Uterus (tissue), 4 donors: ENCODE results near the gene FCHSD2. TPM values are rescaled to one million over a fixed set of nuclear protein-coding genes. Genes with fewer than 3 reads are reported as not detected.
"Not testable (repeated sequence)": the region's sequence is repeated elsewhere in the genome, so short reads cannot be mapped to it uniquely, and the experiment has no call there.

ENCODE experiments used
- DNase-seq, 2 donors: peaks; one replicate each; pipeline ENCODE4 v3.0.0-alpha.2; 2019 to 2020
- H3K27ac ChIP-seq, 2 donors: fragments of 200-600 bp; sonication (generic); 1 replicate in 1 of 2; 2 replicates in 1 of 2; pipeline ENCODE4 v1.5.1; 2016 to 2018
- H3K27me3 ChIP-seq, 2 donors: fragments of 200-600 bp; sonication (generic); one replicate each; pipeline ENCODE4 v1.5.1; 2018 to 2019; ENCODE audit warnings: control low read depth in 1 of 2
- H3K36me3 ChIP-seq, 2 donors: fragments of 200-600 bp; sonication (generic); one replicate each; pipeline ENCODE4 v1.5.1; 2019; ENCODE audit warnings: control low read depth in 1 of 2
- H3K4me1 ChIP-seq, 2 donors: fragments of 200-600 bp; sonication (generic); one replicate each; pipeline ENCODE4 v1.5.1; 2018 to 2019; ENCODE audit warnings: control low read depth in 1 of 2
- H3K4me3 ChIP-seq, 2 donors: fragments of 200-600 bp; sonication (generic); 1 replicate in 1 of 2; 2 replicates in 1 of 2; pipeline ENCODE4 v1.5.1; 2018 to 2019; ENCODE audit warnings: mild to moderate bottlenecking in 1 of 2
- H3K9me3 ChIP-seq, 2 donors: fragments of 200-600 bp; sonication (generic); one replicate each; pipeline ENCODE4 v1.5.1; 2019; ENCODE audit warnings: control low read depth in 1 of 2
- POLR2A ChIP-seq, 2 donors: fragments of 450-650 bp; IDR thresholded peaks; one replicate each; pipeline ENCODE4 v1.6.1; 2016; ENCODE audit warnings: antibody characterized with exemption in 2 of 2, mild to moderate bottlenecking in 1 of 2, moderate library complexity in 1 of 2
- intact Hi-C: fragments of 100-400 bp; cut with DNase I; formaldehyde crosslinking; loops from one replicate; pipeline ENCODE4 v1.15.1; 2023; ENCODE audit warnings: low total_unique reads
- total RNA-seq, 4 donors: library from RNA; depleted of rRNA in 3 of 4; stranded (reverse); fragments of >200 nt in 3 of 4; gene quantifications; one replicate each; pipeline versions ENCODE4 v1.1.0 to v1.2.4, GENCODE V29; 2014 to 2023
- TF ChIP-seq, protein P1 (sequence below), 4 experiments: fragments of 200-600 bp in 2 of 4; fragments of 450-650 bp in 2 of 4; sonication (generic) in 2 of 4; IDR thresholded peaks; one replicate each; pipeline ENCODE4 v1.5.1; 2016 to 2019; ENCODE audit warnings: antibody characterized with exemption in 4 of 4, mild to moderate bottlenecking in 2 of 4, moderate library complexity in 1 of 4
- donor health status: DM: yes; HTN: yes; CAD: no.

FCHSD2 gene
- total RNA-seq, 4 donors from 2014 or later, result 13.6 to 73.9 (median 27.7) TPM

GRCh38 chr11:73070653-73071052 is 71.5 kb downstream of the FCHSD2 start:
- no peak for DNase-seq
- Histone ChIP-seq H3K4me1 (peaks cover 0 to 13% of the 10 kb centered on the region in 2 donors), H3K27me3 (no peaks in the 10 kb centered on the region), H3K36me3 (no peaks in the 10 kb centered on the region), H3K4me3 (no peak overlapping the region), H3K9me3 (no peaks in the 10 kb centered on the region), H3K27ac (no peak overlapping the region)
- no peak for TF ChIP-seq POLR2A (IDR thresholded peaks at IDR 0.05)
- TF ChIP-seq, protein P1, sequence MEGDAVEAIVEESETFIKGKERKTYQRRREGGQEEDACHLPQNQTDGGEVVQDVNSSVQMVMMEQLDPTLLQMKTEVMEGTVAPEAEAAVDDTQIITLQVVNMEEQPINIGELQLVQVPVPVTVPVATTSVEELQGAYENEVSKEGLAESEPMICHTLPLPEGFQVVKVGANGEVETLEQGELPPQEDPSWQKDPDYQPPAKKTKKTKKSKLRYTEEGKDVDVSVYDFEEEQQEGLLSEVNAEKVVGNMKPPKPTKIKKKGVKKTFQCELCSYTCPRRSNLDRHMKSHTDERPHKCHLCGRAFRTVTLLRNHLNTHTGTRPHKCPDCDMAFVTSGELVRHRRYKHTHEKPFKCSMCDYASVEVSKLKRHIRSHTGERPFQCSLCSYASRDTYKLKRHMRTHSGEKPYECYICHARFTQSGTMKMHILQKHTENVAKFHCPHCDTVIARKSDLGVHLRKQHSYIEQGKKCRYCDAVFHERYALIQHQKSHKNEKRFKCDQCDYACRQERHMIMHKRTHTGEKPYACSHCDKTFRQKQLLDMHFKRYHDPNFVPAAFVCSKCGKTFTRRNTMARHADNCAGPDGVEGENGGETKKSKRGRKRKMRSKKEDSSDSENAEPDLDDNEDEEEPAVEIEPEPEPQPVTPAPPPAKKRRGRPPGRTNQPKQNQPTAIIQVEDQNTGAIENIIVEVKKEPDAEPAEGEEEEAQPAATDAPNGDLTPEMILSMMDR (IDR thresholded peaks at IDR 0.05), result no peak
- intact Hi-C loops, result no loop called here

GRCh38 chr11:73061857-73062424 is 80.2 kb downstream of the FCHSD2 start:
- H3K9me3 ChIP-seq, DNase-seq, H3K27ac ChIP-seq, H3K27me3 ChIP-seq, intact Hi-C loops, H3K4me1 ChIP-seq, H3K4me3 ChIP-seq, H3K36me3 ChIP-seq: not testable (repeated sequence)

DNA sequence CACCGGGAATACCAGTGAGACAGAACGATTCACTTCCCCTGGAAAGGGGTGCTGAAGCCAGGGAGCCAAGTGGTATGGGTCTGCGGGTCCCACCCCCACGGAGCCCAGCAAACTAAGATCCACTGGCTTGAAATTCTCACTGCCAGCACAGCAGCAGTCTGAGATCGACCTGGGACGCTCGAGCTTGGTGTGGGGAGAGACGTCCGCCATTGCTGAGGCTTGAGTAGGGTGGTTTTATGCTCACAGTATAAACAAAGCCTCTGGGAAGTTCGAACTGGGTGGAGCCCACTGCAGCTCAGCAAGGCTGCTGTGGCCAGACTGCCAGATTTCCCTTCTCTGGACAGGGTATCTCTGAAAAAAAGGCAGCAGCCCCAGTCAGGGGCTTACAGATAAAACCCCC is 80.7 kb downstream of the FCHSD2 start:
- H3K27ac ChIP-seq, DNase-seq, intact Hi-C loops: not testable (repeated sequence)

DNA sequence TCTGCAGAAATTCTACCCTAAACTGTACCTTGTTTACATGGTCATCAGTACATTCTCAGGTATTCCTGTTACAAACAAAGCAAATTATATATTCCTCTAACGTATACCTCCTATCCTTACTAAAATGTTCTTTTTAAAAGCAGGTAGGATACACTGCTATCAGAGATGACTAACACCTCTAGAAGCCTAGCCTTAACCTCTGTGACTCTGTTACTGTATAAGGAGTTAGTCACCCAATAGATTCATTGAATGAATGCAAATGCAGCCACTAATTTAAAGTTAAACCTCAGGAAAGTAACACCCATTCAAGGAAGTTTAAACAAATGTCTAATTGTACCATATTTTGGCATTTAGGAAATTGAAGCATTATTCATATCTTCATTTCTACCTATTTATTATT is 82.2 kb downstream of the FCHSD2 start:
- no peak for TF ChIP-seq POLR2A (IDR thresholded peaks at IDR 0.05)
- TF ChIP-seq, protein P1 (IDR thresholded peaks at IDR 0.05), result no peak
- Histone ChIP-seq H3K36me3 (no peaks in the 10 kb centered on the region), H3K4me1 (no peaks in the 10 kb centered on the region), H3K9me3 (no peaks in the 10 kb centered on the region), H3K4me3 (no peak overlapping the region), H3K27me3 (no peaks in the 10 kb centered on the region), H3K27ac (no peak overlapping the region)
- DNase-seq, result no peak
- intact Hi-C loops, result no loop called here

More for the DNA sequence above, 80.7 kb downstream of the FCHSD2 start:
- not testable (repeated sequence) for H3K4me1 ChIP-seq, H3K36me3 ChIP-seq, H3K4me3 ChIP-seq, H3K27me3 ChIP-seq, H3K9me3 ChIP-seq

DNA sequence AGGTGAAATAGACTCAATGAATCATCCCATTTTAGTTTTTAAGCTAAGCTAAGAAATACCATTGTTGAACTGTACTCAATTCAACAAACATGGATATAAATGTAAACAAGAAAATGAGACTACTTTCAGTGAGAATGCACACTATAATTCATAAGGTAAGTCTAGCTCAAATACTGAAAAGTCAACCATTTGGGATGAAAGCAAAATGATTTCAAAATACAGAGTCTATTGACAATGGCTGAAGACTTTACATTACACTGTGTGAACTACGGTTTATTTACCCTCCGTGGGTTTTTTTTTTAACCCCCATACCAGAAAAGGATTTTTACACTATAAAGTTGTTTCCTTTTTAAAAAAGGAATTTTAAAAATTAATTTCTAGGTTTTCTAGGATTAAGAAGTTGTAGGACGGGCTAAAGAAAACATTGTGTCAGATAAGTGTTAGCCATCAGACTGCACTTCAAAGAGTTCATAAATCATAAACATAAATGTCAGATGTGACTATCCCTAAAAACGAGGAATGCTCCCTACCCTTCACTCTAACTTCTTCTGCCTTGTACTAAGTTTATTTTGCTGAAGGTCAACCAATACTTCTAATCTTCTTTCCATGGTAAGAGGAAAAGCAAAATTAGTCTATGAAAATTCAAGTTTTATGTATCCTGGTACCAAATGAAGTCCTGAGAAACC is 83.0 kb downstream of the FCHSD2 start:
- Histone ChIP-seq H3K27me3 (no peaks in the 10 kb centered on the region), H3K9me3 (no peaks in the 10 kb centered on the region), H3K4me3 (no peak overlapping the region), H3K4me1 (no peaks in the 10 kb centered on the region), H3K27ac (no peak overlapping the region), H3K36me3 (no peaks in the 10 kb centered on the region)
- DNase-seq, result no peak
- intact Hi-C loops, result no loop called here
- TF ChIP-seq, protein P1 (IDR thresholded peaks at IDR 0.05), result no peak
- TF ChIP-seq POLR2A (IDR thresholded peaks at IDR 0.05), result no peak

- DNase-seq, result no peak
- Histone ChIP-seq H3K4me3 (no peak overlapping the region), H3K27me3 (no peaks in the 10 kb centered on the region), H3K4me1 (no peaks in the 10 kb centered on the region), H3K9me3 (no peaks in the 10 kb centered on the region), H3K27ac (no peak overlapping the region), H3K36me3 (no peaks in the 10 kb centered on the region)
- intact Hi-C loops, result no loop called here
- no peak for TF ChIP-seq POLR2A (IDR thresholded peaks at IDR 0.05)
- TF ChIP-seq, protein P1 (IDR thresholded peaks at IDR 0.05), result no peak
Measured at GRCh38 chr11:73055655-73056354, 86.3 kb downstream of the FCHSD2 start.
